Myocyte (in vitro differentiated cells): ENCODE data around the gene NR1H3. TPM values are rescaled to one million over a fixed set of nuclear protein-coding genes. Genes with fewer than 3 reads are reported as not detected.
"Not testable (repeated sequence)": the region's sequence is repeated elsewhere in the genome, so short reads cannot be mapped to it uniquely, and the experiment has no call there.

Experiments
- DNase-seq: peaks from one replicate; pipeline ENCODE4 v3.0.0-alpha.2; 2012; ENCODE audit warnings: low read depth
- polyA plus RNA-seq: library from polyadenylated mRNA; unstranded; fragments of >200 nt; gene quantifications from one replicate; pipeline ENCODE4 v1.2.1, GENCODE V29; 2012; ENCODE audit warnings: missing spikeins
- total RNA-seq: library from RNA; depleted of rRNA; stranded (reverse); fragments of >200 nt; gene quantifications from 2 replicates; pipeline ENCODE4 v1.2.3, GENCODE V29; 2014

NR1H3 gene
- total RNA-seq = 9.9 and 11.3 TPM in 2 replicates
- polyA plus RNA-seq = 11.9 TPM

GRCh38 chr11:47257517-47258316 is at the start of gene NR1H3:
TSS of gene NR1H3 (plus strand) at chr11:47257996. CDS start at chr11:47259217, 1,221 bp downstream.
- DNase-seq = peak; percentile 56

- not testable (repeated sequence) for DNase-seq
Observed at GRCh38 chr11:47208008-47208552, 49.7 kb upstream of the NR1H3 start.

- DNase-seq = no peak
Observed at GRCh38 chr11:47208628-47209027, 49.2 kb upstream of the NR1H3 start.

- DNase-seq = no peak
Observed at GRCh38 chr11:47212938-47213337, 44.9 kb upstream of the NR1H3 start.

GRCh38 chr11:47213950-47214565 is 43.7 kb upstream of the NR1H3 start:
- peak; percentile 98 for DNase-seq

- no peak for DNase-seq
Observed at GRCh38 chr11:47215366-47215910, 42.4 kb upstream of the NR1H3 start.

GRCh38 chr11:47216121-47216798 is 41.5 kb upstream of the NR1H3 start:
- DNase-seq = peak; percentile 68

- no peak for DNase-seq
Observed at GRCh38 chr11:47220401-47220821, 37.4 kb upstream of the NR1H3 start.

GRCh38 chr11:47222696-47223095 is 35.1 kb upstream of the NR1H3 start:
- DNase-seq = no peak

GRCh38 chr11:47225552-47226400 is 32.0 kb upstream of the NR1H3 start:
- no peak for DNase-seq

GRCh38 chr11:47229161-47229560 is 28.6 kb upstream of the NR1H3 start:
- no peak for DNase-seq

GRCh38 chr11:47233051-47233450 is 24.7 kb upstream of the NR1H3 start:
- DNase-seq = no peak

GRCh38 chr11:47233989-47234668 is 23.7 kb upstream of the NR1H3 start:
- DNase-seq = peak; percentile 65

GRCh38 chr11:47234669-47235100 is 23.1 kb upstream of the NR1H3 start:
- no peak for DNase-seq

- no peak for DNase-seq
Observed at GRCh38 chr11:47235163-47235562, 22.6 kb upstream of the NR1H3 start.

GRCh38 chr11:47236482-47236881 is 21.3 kb upstream of the NR1H3 start:
- DNase-seq = no peak

- no peak for DNase-seq
Observed at GRCh38 chr11:47239852-47240251, 17.9 kb upstream of the NR1H3 start.

GRCh38 chr11:47241841-47242301 is 15.9 kb upstream of the NR1H3 start:
- DNase-seq = peak; percentile 28

GRCh38 chr11:47242596-47243192 is 15.1 kb upstream of the NR1H3 start:
- DNase-seq = no peak
